GM21381 (cell line): ENCODE measurements around the gene TSPOAP1.

ENCODE experiments used
- ATAC-seq: cut with Tn5 transposase; IDR thresholded peaks from one replicate; pipeline ENCODE4 v1.9.1; 2021; ENCODE audit warnings: mild to moderate bottlenecking, moderate library complexity; ENCODE audit not compliant: unreplicated experiment

Gene TSPOAP1

DNA sequence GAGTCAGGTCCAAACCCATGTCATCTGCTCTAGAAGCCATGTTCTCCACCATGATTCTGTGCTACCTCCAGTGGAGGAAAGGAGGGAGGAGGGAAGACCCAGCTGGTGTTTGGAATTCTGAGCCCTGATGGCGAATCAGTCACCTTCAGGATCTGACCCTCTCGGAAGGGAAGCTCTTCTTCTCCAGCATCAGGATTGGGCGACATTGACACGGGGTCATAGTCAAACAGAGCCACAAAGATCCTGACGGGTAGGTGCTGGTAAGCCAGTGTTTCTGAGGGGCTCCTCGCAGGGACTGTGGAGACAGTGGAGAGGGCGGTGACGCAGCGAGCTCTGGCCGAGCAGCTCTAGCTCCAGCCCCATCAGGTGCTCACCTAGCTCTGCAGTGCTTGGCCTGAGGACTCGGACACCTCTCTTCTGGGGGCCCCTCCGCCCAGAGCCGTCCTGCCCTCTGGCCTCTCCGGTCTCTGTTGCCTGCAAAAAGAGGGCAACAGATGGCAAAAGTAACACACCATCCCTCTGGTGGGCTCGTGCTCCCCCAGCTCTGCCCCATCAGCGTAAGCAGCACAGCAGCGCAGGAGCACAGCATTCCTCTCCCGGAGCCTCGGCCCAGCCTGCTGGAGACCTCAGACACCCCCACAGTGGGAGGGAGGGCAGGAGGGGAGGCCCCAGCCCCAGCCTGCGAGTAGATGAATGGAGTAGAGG lies 21.0 kb downstream of the TSPOAP1 start:
- no peak for ATAC-seq

DNA sequence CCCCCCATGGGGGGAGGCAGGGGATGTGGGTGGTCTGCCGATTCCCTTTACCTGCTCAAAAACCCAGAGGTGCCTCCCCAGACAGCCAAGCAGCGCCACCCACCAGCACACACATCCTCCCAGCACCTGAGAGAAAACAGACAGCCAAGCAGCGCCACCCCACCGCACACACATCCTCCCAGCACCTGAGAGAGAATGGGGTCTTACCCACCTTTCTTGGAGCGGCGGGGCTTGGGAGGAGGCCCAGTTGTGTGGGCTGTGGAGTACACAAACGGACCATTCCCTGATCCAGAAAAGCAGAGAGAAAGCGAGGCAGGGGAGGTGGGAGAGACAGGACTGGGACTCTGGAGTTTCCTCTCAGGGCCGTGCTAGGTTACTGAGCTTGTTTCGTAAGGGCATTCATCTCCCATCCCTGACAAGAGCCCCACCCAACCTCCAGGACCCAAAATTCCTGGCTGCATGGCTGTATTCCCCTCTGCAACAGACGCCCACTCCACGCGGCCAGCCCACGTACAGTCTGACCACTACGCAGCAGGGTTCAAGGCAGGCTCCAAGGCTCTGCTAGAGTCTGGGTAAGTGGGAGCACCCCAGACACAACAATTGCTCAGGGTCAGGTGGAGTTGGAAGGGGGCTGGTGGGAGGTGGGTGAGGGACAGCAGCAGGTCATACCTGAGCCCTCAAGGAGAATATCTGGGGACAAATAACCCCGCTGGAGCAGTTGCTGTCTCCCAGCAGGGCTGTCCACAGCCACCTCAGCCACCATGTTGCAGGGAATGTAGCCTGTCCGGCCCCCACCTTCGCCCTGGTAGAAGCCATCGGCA lies 22.3 kb downstream of the TSPOAP1 start:
- ATAC-seq: no peak

DNA sequence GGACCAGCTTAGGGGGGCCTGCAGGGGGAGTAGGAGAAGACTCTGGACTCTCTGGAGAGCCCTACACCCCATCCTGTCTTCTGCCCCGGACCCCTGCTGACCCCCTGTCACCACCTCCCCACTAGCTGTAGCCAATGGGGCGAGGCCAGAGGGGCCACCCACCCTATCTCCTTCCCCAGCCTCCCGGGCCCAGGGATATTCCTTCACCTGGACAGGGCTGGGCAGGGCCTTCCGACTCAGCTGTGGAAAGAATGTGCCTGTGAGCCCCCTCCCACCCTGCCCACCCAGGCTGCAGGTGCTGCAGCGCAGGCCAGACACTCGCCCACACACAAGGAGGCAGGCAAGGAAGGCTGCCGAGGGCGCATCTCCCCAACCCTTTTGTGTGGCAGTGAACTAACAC lies 23.0 kb downstream of the TSPOAP1 start:
- no peak for ATAC-seq

DNA sequence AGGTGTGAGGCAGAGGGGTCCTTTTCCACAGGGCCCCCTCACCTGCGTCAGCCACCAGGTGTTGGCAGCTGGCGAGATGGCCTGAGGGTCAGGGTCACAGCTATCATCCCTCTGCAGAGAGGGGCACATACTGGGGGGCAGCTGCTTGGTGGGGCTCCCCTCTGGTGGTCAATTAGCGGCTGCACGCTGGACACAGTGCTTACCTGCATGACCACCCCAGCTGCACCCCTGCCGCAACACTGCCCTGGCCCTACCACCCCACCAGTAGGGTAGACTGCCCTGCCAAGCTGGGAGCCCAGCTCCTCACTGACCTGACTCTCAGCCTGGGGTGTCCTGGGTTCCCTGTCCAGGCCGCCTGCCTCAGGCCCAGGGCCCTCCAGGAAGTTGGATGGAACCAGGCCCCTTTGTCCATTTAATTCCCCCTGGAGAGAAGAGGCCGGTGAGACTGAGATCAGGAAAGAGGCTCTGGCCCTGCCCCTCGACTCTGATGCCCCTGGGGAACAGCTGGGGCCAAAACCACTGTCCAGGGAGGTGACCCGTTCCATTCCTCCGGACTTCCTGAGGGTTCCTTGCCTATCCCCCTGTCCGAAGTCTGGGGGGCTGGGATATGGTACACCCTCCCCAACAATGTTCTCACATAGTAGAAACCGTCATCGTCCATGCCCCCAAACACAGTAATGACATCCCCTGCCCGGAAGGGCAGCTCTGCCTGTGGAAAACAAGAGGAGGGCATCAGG lies 23.7 kb downstream of the TSPOAP1 start:
- no peak for ATAC-seq

DNA sequence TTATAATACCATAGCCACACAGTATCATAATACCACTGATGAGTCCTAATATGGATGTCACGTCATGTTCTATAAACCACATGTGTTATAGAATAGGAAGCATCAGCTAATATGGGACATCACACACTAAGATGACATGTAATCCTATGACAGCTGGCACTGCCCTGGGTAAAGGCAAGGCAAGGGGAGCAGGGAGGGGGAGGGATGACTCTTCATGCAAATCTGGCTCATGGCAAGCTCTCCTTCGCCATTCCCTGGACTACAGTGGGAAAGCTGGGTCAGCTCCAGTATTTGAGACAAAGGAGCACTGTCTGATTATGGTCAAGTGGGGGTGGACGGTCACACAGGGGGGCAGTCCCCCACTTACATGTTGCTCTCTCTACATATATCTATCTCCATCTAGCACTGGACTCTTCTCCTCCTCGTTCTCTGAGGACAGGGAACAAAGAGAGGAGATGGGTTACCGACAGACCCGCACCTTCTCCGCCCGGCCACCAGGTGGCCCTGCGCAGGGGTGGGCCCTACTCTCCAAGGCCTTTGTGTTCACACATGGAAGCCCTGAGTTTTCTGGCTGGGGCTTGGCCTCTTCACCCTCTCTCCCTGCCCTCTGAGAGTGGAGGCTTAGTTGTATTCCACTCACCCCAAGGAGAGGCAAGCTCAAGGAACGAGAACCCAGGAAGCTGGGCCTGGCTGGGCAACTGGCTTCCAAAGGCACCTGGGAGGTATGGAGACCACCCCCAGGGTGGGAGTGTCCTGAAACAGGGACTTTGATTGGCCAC lies 24.4 kb downstream of the TSPOAP1 start:
- ATAC-seq: no peak

DNA sequence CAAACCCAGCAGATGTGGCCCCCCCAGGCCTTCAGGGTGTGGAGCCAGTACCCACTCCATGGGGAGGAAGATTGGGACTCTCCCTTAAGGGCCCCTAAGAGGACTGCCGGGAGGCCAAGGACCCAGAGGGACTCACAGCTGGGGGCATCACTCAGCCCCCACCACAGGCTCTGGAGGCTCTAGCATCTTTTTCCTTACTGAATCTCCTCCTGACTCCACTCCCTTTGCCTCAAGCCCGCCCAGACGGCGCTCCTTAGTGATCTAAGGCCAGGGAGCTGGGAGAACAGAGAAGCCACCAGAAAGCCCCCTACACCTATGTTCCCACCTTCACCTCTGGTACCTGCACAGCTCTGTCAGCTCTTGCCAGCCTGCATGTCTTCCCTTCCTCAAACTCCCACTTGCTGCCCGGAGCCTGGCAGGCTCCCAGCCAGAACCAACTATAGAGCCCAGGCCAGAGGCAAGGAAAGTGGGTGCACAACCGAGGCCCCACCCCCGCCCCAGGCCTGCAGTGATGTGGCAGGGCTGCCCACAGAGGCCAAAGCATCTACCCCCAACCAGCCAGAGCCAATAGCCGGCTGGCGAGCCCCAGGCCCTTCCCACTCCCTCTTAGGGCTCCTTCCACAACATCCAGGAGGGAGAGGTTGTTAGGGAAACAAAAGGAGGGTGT lies 25.5 kb downstream of the TSPOAP1 start:
- ATAC-seq: no peak

DNA sequence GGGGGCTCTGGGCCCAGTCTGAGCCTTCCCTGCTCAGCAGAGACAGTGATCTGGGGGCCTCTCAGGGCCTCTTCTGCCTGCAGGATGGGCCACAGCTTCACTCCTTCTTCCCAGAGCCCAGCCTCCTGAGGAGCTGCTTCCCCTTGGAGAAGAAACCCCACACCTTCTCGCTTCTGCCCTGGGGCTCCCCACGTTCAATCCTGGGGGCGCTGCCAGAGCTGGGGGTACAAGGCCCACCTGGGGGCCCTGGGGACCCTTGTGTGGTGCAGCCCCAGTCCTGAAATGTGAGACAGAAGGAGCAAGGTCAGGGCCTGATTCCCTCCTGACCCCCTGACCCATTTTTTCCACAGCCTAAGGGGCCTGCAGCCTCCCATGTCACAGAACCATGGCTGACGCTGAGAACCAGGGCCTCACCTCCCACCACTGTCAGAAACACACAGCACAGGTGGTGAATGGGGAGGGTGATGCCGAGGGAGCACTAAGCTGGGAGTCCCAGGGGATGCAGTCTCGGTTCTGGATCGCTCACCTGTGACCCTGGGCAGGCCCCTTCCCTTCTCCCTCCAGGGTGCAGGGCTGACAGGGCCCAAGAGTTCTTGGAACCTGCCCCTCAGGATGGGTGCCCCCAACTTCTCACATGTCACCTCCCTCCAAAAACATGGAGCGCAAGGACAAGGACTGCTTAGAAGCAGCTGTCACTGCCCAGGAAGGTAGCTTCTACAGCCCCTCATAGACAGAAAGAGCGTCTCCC lies 26.2 kb downstream of the TSPOAP1 start:
- ATAC-seq: no peak

DNA sequence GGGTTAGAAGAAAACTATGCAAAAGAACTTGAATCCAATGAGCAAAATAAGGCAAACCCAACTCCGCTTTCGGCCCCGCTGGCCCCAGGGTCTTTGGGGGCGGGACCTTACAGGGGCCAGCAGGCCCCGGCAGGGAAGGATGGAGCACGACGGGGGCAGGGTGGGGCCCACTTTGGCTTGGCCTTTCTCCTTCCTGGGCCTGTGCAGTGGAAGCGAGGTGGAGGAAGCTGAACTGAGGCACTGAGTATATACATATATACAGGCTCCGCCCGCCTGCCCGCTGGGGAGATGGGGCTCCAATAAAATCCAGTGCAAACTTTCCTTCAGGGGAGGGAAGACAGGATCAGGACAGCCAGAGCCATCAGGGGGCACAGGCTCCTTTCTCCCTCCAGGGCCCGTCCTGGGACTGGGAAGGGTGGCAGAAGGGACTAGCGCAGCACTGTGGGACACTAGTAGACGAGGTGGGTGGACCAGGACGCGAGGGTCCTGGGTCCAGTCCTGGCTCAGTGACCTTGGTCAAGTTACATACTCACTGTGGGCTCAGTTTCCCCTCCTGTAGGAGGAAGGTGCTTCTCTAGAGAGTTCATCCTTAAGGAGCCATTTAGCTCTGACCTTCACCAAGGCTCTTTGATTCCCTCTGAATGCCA lies 27.0 kb downstream of the TSPOAP1 start:
- no peak for ATAC-seq

DNA sequence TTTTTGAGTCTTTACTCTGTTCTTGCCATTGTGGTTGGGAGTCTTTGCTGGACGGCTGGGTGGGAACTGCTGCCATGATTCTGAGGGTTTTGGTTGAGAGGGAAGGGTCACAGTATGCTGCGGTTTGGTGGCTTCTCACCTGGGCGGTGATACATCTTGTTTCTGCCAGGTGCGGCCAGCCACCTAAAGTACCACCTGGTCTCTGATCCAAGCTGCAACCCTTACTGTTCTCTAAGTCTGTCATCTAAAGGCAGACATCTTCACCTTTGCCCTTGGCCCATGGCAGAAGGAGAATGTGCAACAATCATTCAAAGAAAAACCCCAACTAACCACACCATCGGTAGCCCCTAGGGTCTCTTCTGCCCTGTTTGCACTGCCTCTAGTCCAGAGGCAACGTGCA lies 28.3 kb downstream of the TSPOAP1 start:
- no peak for ATAC-seq

DNA sequence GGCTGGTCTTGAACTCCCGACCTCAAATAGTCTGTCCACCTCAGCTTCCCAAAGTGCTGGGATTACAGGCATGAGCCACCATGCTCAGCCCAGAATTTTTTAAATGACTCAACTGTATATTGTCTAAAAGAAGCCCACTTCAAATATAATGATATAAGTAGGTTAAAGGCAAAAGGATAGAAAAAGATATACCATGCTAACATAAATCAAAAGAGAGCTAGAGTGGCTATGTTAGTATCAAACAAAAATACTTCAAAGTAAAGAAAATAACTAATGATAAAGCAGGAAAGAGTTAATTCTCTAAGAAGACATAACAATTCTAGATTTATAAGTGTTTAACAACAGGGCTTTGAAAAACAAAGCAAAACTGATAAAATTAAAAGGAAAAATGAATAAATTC lies 34.6 kb downstream of the TSPOAP1 start:
- no peak for ATAC-seq

DNA sequence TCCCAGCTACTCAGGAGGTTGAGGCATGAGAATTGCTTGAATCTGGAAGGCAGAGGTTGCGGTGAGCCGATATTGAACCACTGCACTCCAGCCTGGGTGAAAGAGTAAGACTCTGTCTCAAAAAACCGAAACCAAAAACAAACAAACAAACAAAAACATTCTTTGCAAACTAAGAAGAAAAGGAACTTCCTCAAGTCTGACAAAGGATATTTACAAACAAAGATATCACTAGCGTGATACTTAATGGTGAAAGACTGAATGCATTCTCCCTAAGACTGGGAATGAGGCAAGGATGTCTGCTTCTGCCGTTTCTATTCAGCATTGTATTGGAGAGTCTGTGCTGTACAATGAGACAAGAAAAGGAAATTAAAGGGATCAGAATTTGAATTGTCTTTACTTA lies 37.3 kb downstream of the TSPOAP1 start:
- no peak for ATAC-seq

DNA sequence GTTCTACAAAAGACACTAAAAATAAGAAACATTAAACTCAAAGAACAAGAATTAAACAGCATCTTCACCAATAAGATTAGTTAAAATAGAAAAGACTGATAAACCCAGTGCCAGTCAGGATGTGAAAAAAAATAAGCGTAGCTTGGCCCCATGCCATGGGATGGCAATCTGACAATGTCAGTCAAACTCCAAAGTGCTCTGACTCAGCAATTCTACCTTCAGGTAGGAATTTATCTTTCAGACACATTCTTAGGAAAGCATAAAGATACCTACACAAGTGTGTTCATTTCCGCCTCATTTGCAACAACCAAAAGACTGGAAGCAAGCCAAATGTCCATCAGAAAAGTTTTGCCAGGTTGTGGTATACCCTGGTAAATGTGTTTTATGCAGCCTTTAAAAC lies 38.7 kb downstream of the TSPOAP1 start:
- ATAC-seq: no peak

DNA sequence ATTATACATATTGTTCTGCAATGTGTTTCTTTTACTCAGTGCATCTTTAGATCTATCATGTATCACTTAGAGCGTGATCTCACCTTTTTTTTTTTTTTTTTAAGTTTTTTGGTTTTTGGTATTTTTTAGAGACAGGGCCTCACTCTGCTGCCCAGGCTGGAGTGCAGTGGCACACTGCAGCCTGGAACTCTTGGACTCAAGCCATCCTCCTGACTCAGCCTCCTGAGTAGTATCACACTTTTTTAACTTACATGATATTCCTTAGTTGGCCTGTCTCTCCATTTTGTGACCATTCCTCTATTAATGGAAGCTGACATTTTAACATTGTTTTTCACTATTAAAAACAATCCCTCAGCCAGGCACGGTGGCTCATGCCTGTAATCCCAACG lies 43.2 kb downstream of the TSPOAP1 start:
- no peak for ATAC-seq

DNA sequence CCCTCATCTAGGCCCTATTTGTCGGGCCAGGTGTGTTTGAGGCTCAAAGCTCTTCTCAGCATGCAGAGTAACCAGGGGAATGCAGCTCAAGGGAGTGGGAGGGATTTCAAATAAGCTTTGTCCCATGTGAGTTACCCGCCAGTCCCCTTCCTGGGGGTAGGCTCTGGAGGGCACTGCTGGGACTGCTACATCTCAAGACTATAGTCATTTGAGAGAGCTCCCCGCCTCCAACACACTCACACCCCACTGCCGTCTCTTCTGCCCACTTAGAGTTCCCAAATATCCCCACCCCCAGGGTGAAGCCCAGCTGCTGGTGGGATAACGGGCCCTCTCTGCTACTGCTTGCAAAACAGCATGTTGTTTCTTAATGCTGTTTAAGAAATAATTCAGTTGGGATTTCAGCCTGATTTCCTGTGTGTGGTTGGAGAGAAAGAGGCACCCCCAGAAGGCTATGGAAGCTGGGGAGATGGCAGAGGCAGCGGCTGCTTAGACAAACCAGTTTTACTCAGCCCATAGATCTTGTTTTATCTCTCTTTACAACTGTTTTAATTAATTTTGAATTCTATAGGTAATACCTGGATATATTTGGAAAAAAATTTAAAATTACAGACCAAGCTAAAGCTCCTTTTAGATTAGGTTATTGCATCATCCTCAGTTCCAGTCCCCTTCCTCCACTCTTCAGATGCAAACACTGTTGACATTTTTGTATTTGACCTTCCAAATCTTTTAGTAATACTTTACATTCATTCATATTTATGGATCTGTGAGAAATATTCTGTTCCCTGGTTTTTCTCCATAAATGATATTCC lies 43.8 kb downstream of the TSPOAP1 start:
- no peak for ATAC-seq

DNA sequence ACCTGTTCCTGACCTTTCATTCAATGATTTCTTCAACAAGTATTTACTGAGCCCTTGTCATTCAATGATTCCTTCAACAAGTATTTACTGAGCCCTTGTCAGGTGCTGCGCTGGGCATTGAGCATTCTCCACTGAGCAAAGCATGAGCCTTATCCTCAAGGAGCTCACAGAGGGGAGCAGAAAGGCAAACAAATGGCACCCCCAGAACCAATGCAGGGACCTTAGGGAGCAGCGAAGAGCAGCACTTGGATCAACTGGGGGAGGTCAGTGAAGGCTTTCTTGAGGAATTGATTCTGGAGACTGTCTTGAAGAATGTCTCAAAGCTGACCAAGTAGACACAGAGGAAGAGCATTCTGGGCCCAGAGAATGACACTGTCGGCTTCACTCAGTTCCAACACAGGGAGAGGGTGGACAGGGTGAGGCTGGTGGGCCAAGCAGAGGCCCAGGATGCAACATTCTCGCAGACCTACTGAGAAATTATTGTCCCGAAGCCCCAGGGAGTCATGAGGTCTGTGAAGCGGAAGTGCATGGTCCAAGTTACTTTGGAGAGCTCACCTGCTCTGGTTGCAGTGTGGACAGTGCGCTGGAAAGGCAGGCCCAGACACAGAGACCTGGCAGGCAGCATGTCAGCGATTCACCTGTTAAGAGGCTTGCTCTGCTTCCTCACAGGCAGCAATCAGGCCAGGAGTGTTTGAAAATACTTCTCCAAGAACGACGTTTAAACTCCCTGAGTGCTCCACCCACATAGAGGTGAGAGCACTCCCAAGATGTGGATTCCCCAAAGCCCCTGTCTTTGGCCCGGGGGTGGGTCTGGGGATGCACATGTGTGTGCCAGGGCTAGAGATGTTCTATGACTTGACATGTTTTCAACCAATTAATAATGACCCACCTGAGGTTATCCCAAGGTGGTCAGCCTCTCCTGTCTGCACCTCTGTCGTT lies 44.7 kb downstream of the TSPOAP1 start:
- ATAC-seq: no peak

DNA sequence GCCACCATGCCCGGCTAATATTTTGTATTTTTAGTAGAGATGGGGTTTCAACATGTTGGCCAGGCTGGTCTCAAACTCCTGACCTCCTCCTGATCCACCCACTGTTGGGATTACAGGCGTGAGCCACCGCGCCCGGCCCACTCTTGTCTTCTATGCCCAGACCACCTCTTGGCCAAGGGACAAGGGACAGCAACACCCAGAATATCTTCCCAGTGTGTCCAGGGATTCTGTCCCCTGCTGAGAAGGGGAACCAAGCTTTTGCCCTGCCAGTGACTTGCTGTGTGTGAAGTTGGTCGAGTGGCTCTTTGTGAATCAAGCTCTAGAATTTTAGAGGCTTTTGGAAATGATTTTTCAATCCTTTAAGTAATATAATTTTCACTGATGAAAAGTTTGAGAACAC lies 46.2 kb downstream of the TSPOAP1 start:
- no peak for ATAC-seq

DNA sequence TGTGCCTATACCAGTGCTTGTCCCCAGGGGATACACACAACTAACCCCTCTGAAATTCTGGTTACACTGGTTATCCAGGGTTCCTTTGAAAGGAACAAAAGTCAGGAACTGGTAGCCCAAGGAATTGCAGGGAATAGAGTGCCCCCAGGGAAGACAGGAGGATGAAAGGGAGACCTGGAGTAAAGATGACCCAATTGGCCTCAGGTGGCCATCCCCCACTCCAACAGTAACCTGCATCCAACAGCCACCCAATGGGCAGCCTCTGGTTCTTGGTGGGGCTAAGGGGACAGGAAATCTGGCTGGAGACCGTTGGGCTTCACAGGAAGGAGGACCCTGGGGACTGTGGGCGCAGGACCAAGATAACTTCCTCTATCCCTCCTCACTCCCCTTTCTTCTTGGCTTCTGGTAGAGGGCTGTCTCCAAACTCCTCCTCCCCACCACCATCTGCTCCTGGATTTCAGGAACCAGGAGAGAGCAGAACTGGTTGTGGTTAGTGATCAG lies 47.0 kb downstream of the TSPOAP1 start:
- ATAC-seq: no peak
